Activated T-helper 1 cell treated with anti-CD3 and anti-CD28 coated beads, Interleukin-2, amount 50 U/mL, for 16 hours (primary cell): Measurements from ENCODE around the gene TMEM53.

ENCODE experiments used
- DNase-seq, 2 donors: peaks; one replicate each; pipeline ENCODE4 v3.0.0-alpha.2; 2020; ENCODE audit warnings: low read depth in 1 of 2, low spot score in 1 of 2

The TMEM53 gene

GRCh38 chr1:44606701-44607281, 67.5 kb downstream of the TMEM53 start:
- DNase-seq = no peak

GRCh38 chr1:44605914-44606615, 68.2 kb downstream of the TMEM53 start:
- DNase-seq = no peak

- no peak for DNase-seq
Observed at GRCh38 chr1:44604157-44604955, 69.9 kb downstream of the TMEM53 start.

- no peak for DNase-seq
Observed at GRCh38 chr1:44603718-44604117, 70.6 kb downstream of the TMEM53 start.
